HFF-Myc (cell line): ENCODE data around the gene CD44.

Source experiments
- DNase-seq: peaks from one replicate; pipeline ENCODE4 v3.0.0-alpha.2; 2011; ENCODE audit warnings: low read depth; ENCODE audit errors: extremely low read depth
- H3K4me3 ChIP-seq: replicated peaks from 2 replicates; pipeline ENCODE4 v1.5.1; 2011; ENCODE audit warnings: low read depth, mild to moderate bottlenecking, control low read depth, low read length
- TF ChIP-seq, protein P1 (sequence below): IDR thresholded peaks from 2 replicates; pipeline ENCODE4 v1.5.1; 2012; ENCODE audit warnings: mild to moderate bottlenecking, low read depth, low read length, control low read depth; ENCODE audit errors: missing control alignments

The CD44 gene

DNA sequence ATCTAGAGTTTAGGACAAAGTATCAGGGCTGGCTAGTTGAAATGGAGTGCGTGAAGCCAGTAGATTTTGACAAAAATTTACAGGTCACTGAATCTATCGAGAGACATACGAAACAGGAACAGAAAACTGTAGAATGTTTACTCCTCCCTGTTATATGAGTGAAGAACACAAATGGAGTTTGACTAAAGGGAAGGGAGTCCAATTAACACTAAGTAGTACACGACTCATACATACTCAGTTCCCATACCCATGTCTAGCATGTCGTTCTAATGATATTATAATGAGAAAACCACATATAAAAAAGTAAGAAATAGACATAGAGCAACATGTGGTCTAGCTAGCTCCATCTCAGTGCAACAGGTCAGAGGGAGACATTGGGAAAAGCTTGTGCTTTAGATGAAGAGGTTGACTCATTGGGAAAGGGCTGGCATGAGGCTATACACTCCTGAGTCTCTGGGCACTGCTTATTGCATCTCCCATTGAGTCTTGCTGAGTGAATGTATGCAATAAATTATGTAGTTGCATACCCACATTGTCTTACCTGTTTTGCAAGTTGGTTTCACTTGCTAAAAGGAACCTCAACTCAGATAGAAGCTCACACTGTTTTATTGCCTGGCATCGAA, 43.5 kb downstream of the CD44 start:
- TF ChIP-seq, protein P1, sequence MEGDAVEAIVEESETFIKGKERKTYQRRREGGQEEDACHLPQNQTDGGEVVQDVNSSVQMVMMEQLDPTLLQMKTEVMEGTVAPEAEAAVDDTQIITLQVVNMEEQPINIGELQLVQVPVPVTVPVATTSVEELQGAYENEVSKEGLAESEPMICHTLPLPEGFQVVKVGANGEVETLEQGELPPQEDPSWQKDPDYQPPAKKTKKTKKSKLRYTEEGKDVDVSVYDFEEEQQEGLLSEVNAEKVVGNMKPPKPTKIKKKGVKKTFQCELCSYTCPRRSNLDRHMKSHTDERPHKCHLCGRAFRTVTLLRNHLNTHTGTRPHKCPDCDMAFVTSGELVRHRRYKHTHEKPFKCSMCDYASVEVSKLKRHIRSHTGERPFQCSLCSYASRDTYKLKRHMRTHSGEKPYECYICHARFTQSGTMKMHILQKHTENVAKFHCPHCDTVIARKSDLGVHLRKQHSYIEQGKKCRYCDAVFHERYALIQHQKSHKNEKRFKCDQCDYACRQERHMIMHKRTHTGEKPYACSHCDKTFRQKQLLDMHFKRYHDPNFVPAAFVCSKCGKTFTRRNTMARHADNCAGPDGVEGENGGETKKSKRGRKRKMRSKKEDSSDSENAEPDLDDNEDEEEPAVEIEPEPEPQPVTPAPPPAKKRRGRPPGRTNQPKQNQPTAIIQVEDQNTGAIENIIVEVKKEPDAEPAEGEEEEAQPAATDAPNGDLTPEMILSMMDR, result no peak
- no peak overlapping the region for H3K4me3 ChIP-seq

DNA sequence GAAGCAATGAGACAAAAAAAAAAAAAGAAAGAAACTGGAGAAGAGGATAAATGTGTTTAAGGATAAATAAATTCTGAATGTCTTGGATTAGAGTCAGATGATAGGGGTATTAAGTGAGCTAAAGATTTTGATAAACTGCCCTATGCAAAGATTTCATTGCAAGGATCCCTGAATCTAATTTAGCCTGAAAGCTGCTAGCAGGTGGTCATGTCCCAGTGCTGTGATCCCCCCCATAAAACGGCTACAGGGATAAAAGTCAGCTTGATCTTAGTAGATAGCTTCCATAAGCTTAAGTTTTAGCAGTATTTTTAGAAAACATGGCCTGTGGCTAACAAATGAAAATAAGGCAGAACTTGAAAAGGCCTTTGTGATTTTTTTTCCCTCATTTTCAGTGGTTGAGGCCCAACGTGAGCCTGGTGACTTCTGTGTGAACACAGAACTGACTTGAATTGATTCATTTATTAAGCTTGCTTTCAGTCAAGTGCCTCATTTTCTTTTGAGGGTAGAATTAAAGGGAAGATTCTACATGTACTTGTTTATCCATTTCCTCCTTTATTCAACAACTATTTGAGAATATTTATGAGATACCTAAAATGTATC, 44.5 kb downstream of the CD44 start:
- no peak for DNase-seq
- TF ChIP-seq, protein P1, result no peak
- H3K4me3 ChIP-seq, result no peak overlapping the region

More for the DNA sequence above, 43.5 kb downstream of the CD44 start:
- no peak for DNase-seq

DNA sequence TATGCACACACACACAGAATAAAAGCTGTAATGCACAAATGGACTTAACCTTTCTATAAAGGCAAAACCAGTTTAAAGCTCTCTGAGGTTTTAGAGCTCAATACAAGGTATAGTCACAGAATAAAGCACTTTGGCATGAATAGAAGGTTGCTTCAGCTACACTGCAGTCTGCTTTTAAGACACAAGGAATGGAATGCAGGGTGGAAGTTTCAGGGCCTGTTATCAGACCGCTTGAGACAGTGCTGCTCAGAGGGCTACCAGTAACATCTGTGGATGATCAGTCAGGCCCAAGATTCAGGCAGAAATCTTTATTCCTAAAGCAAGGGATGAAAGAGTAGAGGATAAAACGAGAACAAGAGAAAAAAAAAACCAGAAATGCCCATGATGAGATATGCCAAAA, 46.7 kb downstream of the CD44 start:
- DNase-seq, result no peak
- TF ChIP-seq, protein P1, result no peak
- no peak overlapping the region for H3K4me3 ChIP-seq

DNA sequence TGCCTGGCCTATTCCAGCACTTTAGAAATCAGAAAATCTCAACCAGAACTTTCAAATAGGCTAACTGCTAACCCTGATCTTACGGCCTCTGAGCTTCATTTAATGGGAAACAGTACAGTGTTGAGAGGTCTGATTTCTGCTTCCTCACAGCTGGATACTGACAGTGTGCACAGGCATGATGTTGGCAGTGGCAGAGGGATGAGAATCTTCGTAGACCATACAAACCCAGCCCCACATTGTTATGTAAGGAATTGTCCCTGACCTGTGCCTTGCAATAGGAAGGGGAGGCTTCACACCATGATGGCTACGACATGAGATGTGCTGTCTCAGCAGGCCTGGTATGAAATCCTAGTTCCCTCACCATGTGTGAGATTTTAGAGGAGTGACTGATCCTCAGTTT, 49.0 kb downstream of the CD44 start:
- DNase-seq, result no peak
- TF ChIP-seq, protein P1, result no peak
- H3K4me3 ChIP-seq, result no peak overlapping the region

DNA sequence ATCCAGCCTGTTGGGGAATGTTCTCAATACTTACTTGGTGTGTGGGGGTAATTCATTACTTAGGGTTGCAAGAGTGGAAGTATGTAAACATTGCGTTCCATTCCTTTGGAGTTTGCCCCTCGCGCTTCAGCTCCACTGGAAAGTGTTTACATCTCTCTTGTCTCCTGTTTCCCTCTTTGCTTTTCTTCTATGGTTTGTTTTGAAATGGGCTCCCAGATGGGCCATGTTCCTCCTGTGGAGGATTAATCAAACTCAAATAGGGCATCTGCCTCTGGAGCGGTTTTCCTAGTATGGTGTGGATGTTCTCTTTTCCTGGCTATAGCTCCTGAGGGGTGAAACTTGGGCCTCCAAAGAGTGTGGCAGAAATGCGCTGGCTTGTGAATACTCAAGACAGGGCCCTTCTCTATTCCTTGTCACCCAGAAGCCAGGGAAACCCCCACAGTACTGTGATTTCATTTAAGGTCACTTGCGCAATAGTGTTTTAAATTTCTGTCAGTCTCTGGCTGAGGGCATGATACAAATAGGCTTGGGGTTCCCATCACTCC, 51.9 kb downstream of the CD44 start:
- H3K4me3 ChIP-seq, result no peak overlapping the region
- DNase-seq, result no peak
- TF ChIP-seq, protein P1, result no peak

DNA sequence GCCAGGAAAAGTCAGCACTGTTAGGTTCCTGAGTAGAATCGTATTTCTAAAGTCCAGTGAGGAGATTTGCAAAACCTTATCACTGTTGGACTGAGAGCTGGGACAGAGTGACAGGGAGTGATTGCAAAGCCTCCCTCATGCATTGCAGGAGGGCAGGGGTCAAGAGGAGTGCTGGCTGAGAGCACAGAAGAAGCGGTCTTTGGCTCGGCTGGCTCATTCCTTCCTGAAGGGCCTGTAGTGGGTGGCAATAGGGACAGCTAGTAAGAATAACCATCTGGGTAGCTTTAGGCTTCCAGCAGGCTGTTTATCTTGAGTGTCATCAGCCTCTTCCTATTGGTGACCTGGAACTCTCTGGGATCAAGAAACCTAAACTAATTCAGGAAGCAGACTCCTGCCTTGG, 53.4 kb downstream of the CD44 start:
- no peak overlapping the region for H3K4me3 ChIP-seq
- DNase-seq, result no peak
- TF ChIP-seq, protein P1, result no peak
